ENCODE results near the gene HPD. TPM values are rescaled to one million over a fixed set of nuclear protein-coding genes. Genes with fewer than 3 reads are reported as not detected.

Gene HPD
- total RNA-seq, 1 experiment from 2014 or later: 0.39 TPM

DNA sequence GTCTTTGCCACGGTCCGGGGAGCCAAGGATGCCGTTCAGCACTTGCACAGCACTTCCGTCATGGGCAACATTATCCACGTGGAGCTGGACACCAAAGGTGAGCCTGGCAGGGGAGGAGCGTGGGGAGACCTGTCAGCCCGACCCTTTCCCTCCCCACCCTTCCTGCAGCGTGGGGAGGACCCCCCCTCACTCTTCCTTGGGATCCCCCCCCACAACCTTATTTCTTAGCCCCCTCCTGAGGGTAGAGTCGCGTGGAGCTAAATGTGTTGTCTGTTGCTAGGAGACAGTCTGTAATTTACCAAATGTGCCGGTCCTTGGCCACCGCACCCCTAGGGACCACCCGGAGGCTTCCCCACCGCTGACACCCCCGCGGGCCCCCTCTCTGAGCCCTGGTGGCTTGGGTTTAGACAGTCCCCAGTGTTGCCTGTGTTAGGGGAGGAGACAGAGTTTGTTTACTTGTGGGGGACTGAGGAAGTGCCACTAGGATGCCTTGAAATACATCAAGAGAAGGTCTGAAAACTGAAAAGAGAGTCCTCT lies 52.6 kb downstream of the HPD start (continued):
- TF ChIP-seq, protein P1, sequence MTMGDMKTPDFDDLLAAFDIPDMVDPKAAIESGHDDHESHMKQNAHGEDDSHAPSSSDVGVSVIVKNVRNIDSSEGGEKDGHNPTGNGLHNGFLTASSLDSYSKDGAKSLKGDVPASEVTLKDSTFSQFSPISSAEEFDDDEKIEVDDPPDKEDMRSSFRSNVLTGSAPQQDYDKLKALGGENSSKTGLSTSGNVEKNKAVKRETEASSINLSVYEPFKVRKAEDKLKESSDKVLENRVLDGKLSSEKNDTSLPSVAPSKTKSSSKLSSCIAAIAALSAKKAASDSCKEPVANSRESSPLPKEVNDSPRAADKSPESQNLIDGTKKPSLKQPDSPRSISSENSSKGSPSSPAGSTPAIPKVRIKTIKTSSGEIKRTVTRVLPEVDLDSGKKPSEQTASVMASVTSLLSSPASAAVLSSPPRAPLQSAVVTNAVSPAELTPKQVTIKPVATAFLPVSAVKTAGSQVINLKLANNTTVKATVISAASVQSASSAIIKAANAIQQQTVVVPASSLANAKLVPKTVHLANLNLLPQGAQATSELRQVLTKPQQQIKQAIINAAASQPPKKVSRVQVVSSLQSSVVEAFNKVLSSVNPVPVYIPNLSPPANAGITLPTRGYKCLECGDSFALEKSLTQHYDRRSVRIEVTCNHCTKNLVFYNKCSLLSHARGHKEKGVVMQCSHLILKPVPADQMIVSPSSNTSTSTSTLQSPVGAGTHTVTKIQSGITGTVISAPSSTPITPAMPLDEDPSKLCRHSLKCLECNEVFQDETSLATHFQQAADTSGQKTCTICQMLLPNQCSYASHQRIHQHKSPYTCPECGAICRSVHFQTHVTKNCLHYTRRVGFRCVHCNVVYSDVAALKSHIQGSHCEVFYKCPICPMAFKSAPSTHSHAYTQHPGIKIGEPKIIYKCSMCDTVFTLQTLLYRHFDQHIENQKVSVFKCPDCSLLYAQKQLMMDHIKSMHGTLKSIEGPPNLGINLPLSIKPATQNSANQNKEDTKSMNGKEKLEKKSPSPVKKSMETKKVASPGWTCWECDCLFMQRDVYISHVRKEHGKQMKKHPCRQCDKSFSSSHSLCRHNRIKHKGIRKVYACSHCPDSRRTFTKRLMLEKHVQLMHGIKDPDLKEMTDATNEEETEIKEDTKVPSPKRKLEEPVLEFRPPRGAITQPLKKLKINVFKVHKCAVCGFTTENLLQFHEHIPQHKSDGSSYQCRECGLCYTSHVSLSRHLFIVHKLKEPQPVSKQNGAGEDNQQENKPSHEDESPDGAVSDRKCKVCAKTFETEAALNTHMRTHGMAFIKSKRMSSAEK (CRISPR knock-in tag; IDR thresholded peaks at IDR 0.05; ENCODE audit: borderline replicate concordance): no peak

DNA sequence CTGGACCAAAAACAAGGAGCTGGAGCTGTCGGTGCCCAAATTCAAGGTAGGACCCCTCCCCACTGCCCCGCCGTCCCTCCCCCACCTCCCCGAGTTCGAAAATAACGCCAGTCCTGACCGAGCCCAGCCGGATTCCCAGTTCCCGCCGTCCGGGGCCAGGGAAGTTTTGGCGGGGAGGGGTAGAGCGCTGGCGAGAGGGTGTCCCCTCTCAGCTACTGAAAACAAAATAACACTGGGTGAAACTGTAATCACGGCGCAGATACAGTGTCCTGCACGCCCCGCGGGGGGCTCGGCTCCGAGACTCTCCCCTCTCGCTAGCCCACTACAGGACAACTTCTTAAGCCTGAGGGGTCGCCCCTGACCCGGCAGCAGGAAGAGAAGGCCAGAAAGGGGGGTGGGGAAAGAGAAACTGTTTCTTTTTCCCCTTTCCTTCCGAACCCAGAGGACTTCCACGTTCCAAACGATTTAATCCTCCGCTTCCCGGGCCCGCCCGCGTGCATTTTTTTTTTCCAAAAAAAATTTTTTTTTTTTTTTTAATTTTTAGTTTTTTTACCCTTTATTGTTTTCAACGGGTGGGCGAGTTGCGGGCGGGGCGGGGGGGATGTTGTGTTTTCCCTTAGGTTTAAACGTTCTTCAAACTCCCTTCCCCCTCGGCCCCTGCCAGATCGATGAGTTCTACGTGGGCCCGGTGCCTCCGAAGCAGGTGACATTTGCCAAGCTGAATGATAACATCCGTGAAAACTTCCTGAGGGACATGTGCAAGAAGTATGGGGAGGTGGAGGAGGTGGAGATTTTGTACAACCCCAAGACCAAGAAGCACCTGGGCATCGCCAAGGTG lies 53.3 kb downstream of the HPD start:
- H3K9me3 Mint-ChIP-seq: no peaks in the 10 kb centered on the region

More for the DNA sequence above, 53.3 kb downstream of the HPD start:
- Mint-ChIP-seq H3K36me3 (peaks cover 17% of the 10 kb centered on the region), H3K4me3 (peak overlapping the region; percentile 81), H3K27me3 (ENCODE audit: low read depth) (no peaks in the 10 kb centered on the region), H3K27ac (peak overlapping the region; percentile 49), H3K4me1 (peaks cover 28% of the 10 kb centered on the region)
- no peak for ATAC-seq
- DNase-seq (ENCODE audit: low spot score): no peak
- TF ChIP-seq, protein P2, sequence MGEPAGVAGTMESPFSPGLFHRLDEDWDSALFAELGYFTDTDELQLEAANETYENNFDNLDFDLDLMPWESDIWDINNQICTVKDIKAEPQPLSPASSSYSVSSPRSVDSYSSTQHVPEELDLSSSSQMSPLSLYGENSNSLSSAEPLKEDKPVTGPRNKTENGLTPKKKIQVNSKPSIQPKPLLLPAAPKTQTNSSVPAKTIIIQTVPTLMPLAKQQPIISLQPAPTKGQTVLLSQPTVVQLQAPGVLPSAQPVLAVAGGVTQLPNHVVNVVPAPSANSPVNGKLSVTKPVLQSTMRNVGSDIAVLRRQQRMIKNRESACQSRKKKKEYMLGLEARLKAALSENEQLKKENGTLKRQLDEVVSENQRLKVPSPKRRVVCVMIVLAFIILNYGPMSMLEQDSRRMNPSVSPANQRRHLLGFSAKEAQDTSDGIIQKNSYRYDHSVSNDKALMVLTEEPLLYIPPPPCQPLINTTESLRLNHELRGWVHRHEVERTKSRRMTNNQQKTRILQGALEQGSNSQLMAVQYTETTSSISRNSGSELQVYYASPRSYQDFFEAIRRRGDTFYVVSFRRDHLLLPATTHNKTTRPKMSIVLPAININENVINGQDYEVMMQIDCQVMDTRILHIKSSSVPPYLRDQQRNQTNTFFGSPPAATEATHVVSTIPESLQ (CRISPR knock-in tag; IDR thresholded peaks at IDR 0.05): no peak
- TF ChIP-seq ZBTB21 (CRISPR knock-in tag; IDR thresholded peaks at IDR 0.05; ENCODE audit: borderline replicate concordance) (no peak), SMAD4 (CRISPR knock-in tag; IDR thresholded peaks at IDR 0.05) (no peak), ZNF138 (CRISPR knock-in tag; conservative IDR thresholded peaks at IDR 0.05) (no peak), MYBL2 (CRISPR knock-in tag; IDR thresholded peaks at IDR 0.05) (no peak), ZNF219 (CRISPR knock-in tag; IDR thresholded peaks at IDR 0.05; ENCODE audit: borderline replicate concordance) (no peak)
- TF ChIP-seq, protein P3, sequence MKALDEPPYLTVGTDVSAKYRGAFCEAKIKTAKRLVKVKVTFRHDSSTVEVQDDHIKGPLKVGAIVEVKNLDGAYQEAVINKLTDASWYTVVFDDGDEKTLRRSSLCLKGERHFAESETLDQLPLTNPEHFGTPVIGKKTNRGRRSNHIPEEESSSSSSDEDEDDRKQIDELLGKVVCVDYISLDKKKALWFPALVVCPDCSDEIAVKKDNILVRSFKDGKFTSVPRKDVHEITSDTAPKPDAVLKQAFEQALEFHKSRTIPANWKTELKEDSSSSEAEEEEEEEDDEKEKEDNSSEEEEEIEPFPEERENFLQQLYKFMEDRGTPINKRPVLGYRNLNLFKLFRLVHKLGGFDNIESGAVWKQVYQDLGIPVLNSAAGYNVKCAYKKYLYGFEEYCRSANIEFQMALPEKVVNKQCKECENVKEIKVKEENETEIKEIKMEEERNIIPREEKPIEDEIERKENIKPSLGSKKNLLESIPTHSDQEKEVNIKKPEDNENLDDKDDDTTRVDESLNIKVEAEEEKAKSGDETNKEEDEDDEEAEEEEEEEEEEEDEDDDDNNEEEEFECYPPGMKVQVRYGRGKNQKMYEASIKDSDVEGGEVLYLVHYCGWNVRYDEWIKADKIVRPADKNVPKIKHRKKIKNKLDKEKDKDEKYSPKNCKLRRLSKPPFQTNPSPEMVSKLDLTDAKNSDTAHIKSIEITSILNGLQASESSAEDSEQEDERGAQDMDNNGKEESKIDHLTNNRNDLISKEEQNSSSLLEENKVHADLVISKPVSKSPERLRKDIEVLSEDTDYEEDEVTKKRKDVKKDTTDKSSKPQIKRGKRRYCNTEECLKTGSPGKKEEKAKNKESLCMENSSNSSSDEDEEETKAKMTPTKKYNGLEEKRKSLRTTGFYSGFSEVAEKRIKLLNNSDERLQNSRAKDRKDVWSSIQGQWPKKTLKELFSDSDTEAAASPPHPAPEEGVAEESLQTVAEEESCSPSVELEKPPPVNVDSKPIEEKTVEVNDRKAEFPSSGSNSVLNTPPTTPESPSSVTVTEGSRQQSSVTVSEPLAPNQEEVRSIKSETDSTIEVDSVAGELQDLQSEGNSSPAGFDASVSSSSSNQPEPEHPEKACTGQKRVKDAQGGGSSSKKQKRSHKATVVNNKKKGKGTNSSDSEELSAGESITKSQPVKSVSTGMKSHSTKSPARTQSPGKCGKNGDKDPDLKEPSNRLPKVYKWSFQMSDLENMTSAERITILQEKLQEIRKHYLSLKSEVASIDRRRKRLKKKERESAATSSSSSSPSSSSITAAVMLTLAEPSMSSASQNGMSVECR (CRISPR knock-in tag; IDR thresholded peaks at IDR 0.05; ENCODE audit: borderline replicate concordance): no peak
- TF ChIP-seq, protein P4, sequence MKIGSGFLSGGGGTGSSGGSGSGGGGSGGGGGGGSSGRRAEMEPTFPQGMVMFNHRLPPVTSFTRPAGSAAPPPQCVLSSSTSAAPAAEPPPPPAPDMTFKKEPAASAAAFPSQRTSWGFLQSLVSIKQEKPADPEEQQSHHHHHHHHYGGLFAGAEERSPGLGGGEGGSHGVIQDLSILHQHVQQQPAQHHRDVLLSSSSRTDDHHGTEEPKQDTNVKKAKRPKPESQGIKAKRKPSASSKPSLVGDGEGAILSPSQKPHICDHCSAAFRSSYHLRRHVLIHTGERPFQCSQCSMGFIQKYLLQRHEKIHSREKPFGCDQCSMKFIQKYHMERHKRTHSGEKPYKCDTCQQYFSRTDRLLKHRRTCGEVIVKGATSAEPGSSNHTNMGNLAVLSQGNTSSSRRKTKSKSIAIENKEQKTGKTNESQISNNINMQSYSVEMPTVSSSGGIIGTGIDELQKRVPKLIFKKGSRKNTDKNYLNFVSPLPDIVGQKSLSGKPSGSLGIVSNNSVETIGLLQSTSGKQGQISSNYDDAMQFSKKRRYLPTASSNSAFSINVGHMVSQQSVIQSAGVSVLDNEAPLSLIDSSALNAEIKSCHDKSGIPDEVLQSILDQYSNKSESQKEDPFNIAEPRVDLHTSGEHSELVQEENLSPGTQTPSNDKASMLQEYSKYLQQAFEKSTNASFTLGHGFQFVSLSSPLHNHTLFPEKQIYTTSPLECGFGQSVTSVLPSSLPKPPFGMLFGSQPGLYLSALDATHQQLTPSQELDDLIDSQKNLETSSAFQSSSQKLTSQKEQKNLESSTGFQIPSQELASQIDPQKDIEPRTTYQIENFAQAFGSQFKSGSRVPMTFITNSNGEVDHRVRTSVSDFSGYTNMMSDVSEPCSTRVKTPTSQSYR (CRISPR knock-in tag; IDR thresholded peaks at IDR 0.05): no peak
- TF ChIP-seq, protein P5, sequence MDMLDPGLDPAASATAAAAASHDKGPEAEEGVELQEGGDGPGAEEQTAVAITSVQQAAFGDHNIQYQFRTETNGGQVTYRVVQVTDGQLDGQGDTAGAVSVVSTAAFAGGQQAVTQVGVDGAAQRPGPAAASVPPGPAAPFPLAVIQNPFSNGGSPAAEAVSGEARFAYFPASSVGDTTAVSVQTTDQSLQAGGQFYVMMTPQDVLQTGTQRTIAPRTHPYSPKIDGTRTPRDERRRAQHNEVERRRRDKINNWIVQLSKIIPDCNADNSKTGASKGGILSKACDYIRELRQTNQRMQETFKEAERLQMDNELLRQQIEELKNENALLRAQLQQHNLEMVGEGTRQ (CRISPR knock-in tag; IDR thresholded peaks at IDR 0.05): no peak
- TF ChIP-seq, protein P6, sequence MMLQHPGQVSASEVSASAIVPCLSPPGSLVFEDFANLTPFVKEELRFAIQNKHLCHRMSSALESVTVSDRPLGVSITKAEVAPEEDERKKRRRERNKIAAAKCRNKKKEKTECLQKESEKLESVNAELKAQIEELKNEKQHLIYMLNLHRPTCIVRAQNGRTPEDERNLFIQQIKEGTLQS (CRISPR knock-in tag; conservative IDR thresholded peaks at IDR 0.05): no peak
- TF ChIP-seq, protein P7, sequence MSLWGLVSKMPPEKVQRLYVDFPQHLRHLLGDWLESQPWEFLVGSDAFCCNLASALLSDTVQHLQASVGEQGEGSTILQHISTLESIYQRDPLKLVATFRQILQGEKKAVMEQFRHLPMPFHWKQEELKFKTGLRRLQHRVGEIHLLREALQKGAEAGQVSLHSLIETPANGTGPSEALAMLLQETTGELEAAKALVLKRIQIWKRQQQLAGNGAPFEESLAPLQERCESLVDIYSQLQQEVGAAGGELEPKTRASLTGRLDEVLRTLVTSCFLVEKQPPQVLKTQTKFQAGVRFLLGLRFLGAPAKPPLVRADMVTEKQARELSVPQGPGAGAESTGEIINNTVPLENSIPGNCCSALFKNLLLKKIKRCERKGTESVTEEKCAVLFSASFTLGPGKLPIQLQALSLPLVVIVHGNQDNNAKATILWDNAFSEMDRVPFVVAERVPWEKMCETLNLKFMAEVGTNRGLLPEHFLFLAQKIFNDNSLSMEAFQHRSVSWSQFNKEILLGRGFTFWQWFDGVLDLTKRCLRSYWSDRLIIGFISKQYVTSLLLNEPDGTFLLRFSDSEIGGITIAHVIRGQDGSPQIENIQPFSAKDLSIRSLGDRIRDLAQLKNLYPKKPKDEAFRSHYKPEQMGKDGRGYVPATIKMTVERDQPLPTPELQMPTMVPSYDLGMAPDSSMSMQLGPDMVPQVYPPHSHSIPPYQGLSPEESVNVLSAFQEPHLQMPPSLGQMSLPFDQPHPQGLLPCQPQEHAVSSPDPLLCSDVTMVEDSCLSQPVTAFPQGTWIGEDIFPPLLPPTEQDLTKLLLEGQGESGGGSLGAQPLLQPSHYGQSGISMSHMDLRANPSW (CRISPR knock-in tag; conservative IDR thresholded peaks at IDR 0.05; ENCODE audit: low read depth): no peak
- POLR2A ChIA-PET: interaction anchor here (8.7 kb wide), 1 partner anchor 7 kb away, joined by 161 read pairs; the partner anchor contains the start of gene RHOF
- CTCF ChIA-PET: interaction anchor here (0.8 to 11.9 kb wide), 2 partner anchors 7 to 12 kb away, joined by 3 to 532 read pairs; partner anchors contain the start of genes RHOF and SETD1B
